DMS 273 (cell line): Measurements from ENCODE around the gene TCERG1.

Experiments
- DNase-seq: peaks from one replicate; lab custom pipeline; 2025; ENCODE audit not compliant: unreplicated experiment; lab: John Stamatoyannopoulos, UW

The TCERG1 gene

GRCh38 chr5:146451411-146451810 is 4.3 kb downstream of the TCERG1 start:
- no peak for DNase-seq

GRCh38 chr5:146457431-146457830 is 10.3 kb downstream of the TCERG1 start:
- DNase-seq = no peak

- DNase-seq = no peak
Measured at GRCh38 chr5:146458894-146459293, 11.8 kb downstream of the TCERG1 start.

- DNase-seq = no peak
Measured at GRCh38 chr5:146461319-146461718, 14.2 kb downstream of the TCERG1 start.

GRCh38 chr5:146463446-146463845 is 16.3 kb downstream of the TCERG1 start:
- DNase-seq = no peak

- DNase-seq = peak; percentile 14
Measured at GRCh38 chr5:146466521-146467349, 19.6 kb downstream of the TCERG1 start.

GRCh38 chr5:146467760-146468159 is 20.6 kb downstream of the TCERG1 start:
- no peak for DNase-seq

GRCh38 chr5:146474065-146474464 is 26.9 kb downstream of the TCERG1 start:
- DNase-seq = no peak

- DNase-seq = peak; percentile 22
Measured at GRCh38 chr5:146475190-146475780, 28.2 kb downstream of the TCERG1 start.

- DNase-seq = no peak
Measured at GRCh38 chr5:146475906-146476305, 28.8 kb downstream of the TCERG1 start.

- DNase-seq = no peak
Measured at GRCh38 chr5:146482775-146483174, 35.6 kb downstream of the TCERG1 start.

GRCh38 chr5:146484714-146485391 is 37.7 kb downstream of the TCERG1 start:
- no peak for DNase-seq

GRCh38 chr5:146490089-146490843 is 43.1 kb downstream of the TCERG1 start:
- no peak for DNase-seq

GRCh38 chr5:146494656-146495055 is 47.5 kb downstream of the TCERG1 start:
- DNase-seq = no peak

GRCh38 chr5:146499680-146500079 is 52.5 kb downstream of the TCERG1 start:
- no peak for DNase-seq

- DNase-seq = no peak
Measured at GRCh38 chr5:146507428-146507827, 60.3 kb downstream of the TCERG1 start.

- DNase-seq = no peak
Measured at GRCh38 chr5:146510559-146511125, 63.5 kb downstream of the TCERG1 start.

- DNase-seq = no peak
Measured at GRCh38 chr5:146513462-146513861, 66.3 kb downstream of the TCERG1 start.

- DNase-seq = no peak
Measured at GRCh38 chr5:146514575-146514974, 67.4 kb downstream of the TCERG1 start.

GRCh38 chr5:146515473-146516150 is 68.5 kb downstream of the TCERG1 start:
- DNase-seq = peak; percentile 60

GRCh38 chr5:146516151-146516475 is 69.0 kb downstream of the TCERG1 start, which contains the start of gene GPR151:
TSS of gene GPR151 (minus strand) at chr5:146516190. CDS start at chr5:146516113, 77 bp downstream.
- peak; percentile 66 for DNase-seq
